GM23338 (cell line): ENCODE measurements around the gene ESPN.
"Not testable (repeated sequence)": the region's sequence is repeated elsewhere in the genome, so short reads cannot be mapped to it uniquely, and the experiment has no call there.

Experiments used
- CTCF ChIP-seq, 2 experiments: fragments of 200-600 bp in 1 of 2; sonication (generic) in 1 of 2; conservative IDR thresholded peaks; 2 replicates each; pipeline versions ENCODE4 v1.5.1 to v1.6.1; 2016 to 2017; ENCODE audit warnings: antibody characterized with exemption in 2 of 2, low read depth in 2 of 2, mild to moderate bottlenecking in 2 of 2, moderate library complexity in 1 of 2
- EZH2 ChIP-seq: fragments of 200-600 bp; sonication (generic); IDR thresholded peaks from one replicate; pipeline ENCODE4 v1.8.0; 2017; ENCODE audit warnings: antibody characterized with exemption, mild to moderate bottlenecking, low read depth; ENCODE audit not compliant: unreplicated experiment
- POLR2AphosphoS5 ChIP-seq: IDR thresholded peaks from 2 replicates; pipeline ENCODE4 v1.6.1; 2016; ENCODE audit warnings: antibody characterized with exemption, low read depth

DNA sequence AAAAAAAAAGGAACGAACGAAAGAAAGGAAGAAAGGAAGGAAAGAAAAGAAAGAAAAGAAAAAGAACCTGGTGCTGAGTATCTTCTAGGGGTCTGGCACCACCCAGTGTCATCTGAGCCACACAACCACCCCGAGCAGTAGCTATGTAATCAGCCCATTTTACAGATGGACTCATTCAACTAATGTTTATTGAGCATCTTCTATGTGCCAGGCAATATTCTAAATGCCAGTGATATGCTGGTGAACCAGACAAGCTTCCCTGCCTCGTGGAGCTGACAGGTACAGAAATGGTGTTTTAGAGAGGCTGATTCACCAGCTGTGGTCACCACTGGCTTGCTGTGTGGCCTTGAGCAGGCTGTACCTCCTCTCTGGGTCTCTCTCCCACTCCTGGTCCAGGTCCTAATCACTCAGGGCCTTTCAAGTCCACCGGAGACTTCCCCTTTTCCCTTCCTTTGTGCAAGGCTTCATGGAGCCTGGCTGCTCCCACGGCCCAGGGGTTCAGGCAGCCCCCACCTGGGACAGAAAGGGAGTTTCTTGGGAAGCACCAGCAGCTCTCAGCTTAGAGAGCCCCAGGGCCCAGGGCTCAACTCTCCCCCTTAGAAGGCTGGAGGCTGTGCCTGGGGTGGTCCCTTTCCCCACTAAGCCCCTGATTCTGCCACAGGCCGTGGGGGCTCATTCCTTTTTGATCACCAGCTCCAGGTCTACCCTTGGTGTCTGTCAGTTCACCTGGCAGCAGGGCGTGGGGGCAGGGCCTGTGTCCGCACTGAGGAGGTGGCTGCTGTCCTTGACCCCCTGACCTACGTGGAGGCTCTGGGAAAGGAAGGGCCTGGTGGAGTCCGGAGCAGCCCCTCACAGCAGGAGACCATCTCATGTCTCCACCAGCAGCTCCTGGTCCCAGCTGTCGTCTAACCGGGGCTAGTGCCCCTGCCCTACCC is 7.3 kb downstream of the ESPN start:
- not testable (repeated sequence) for TF ChIP-seq CTCF (conservative IDR thresholded peaks at IDR 0.05; ENCODE audit: low read depth in 2 of 2); EZH2; POLR2AphosphoS5
